AML-193 (cell line): ENCODE measurements around the gene MAP2K2.

ENCODE experiments used
- DNase-seq, 2 experiments: peaks; one replicate each; lab custom pipeline; 2025; lab: John Stamatoyannopoulos, UW

Gene MAP2K2

GRCh38 chr19:4099041-4099764, 24.7 kb downstream of the MAP2K2 start:
- no peak for DNase-seq

GRCh38 chr19:4098493-4098892, 25.4 kb downstream of the MAP2K2 start:
- DNase-seq = no peak

- no peak for DNase-seq
Measured at GRCh38 chr19:4097501-4097900, 26.4 kb downstream of the MAP2K2 start.

- no peak for DNase-seq
Measured at GRCh38 chr19:4096049-4096892, 27.7 kb downstream of the MAP2K2 start.

- no peak for DNase-seq
Measured at GRCh38 chr19:4095488-4095844, 28.5 kb downstream of the MAP2K2 start.

GRCh38 chr19:4094761-4095487, 29.0 kb downstream of the MAP2K2 start:
- DNase-seq = no peak

GRCh38 chr19:4094291-4094690, 29.6 kb downstream of the MAP2K2 start:
- no peak for DNase-seq

- no peak for DNase-seq
Measured at GRCh38 chr19:4093643-4094175, 30.2 kb downstream of the MAP2K2 start.

GRCh38 chr19:4090356-4091220, 33.3 kb downstream of the MAP2K2 start:
- DNase-seq = no peak

- no peak for DNase-seq
Measured at GRCh38 chr19:4089946-4090345, 34.0 kb downstream of the MAP2K2 start.

- DNase-seq = peak; percentile 52 to 53
Measured at GRCh38 chr19:4089400-4089908, 34.5 kb downstream of the MAP2K2 start.

- peak in 1 of 2 experiments; percentile 39 for DNase-seq
Measured at GRCh38 chr19:4088975-4089374, 34.9 kb downstream of the MAP2K2 start.

- DNase-seq = no peak
Measured at GRCh38 chr19:4087787-4088679, 35.9 kb downstream of the MAP2K2 start.

- no peak for DNase-seq
Measured at GRCh38 chr19:4086411-4086867, 37.5 kb downstream of the MAP2K2 start.

GRCh38 chr19:4084547-4084877, 39.4 kb downstream of the MAP2K2 start:
- DNase-seq = no peak

- DNase-seq = no peak
Measured at GRCh38 chr19:4083677-4084546, 40.0 kb downstream of the MAP2K2 start.

GRCh38 chr19:4082172-4082571, 41.8 kb downstream of the MAP2K2 start:
- no peak for DNase-seq

GRCh38 chr19:4081441-4082129, 42.3 kb downstream of the MAP2K2 start:
- DNase-seq = no peak

- no peak for DNase-seq
Measured at GRCh38 chr19:4080473-4080872, 43.4 kb downstream of the MAP2K2 start.
